Neural crest cell (in vitro differentiated cells): ENCODE measurements around the gene TPPP2. TPM values are rescaled to one million over a fixed set of nuclear protein-coding genes. Genes with fewer than 3 reads are reported as not detected.
"Not testable (repeated sequence)": the region's sequence is repeated elsewhere in the genome, so short reads cannot be mapped to it uniquely, and the experiment has no call there.

Source experiments
- DNase-seq: peaks from one replicate; pipeline ENCODE4 v3.0.0; 2021; ENCODE audit warnings: low read depth, mixed read lengths, low spot score
- H3K27ac Mint-ChIP-seq: one replicate; pipeline ENCODE4 v1.8.0; 2021; ENCODE audit warnings: mild to moderate bottlenecking, mixed read lengths; ENCODE audit not compliant: unreplicated experiment
- H3K27me3 Mint-ChIP-seq: 2 replicates; pipeline ENCODE4 v1.8.0; 2021; ENCODE audit warnings: low read depth, mild to moderate bottlenecking, mixed read lengths
- H3K36me3 Mint-ChIP-seq: 2 replicates; pipeline ENCODE4 v1.8.0; 2021; ENCODE audit warnings: low read depth, mild to moderate bottlenecking, mixed read lengths
- H3K4me1 Mint-ChIP-seq: 2 replicates; pipeline ENCODE4 v1.8.0; 2021; ENCODE audit warnings: mixed read lengths
- H3K4me3 Mint-ChIP-seq: one replicate; pipeline ENCODE4 v1.8.0; 2021; ENCODE audit warnings: mild to moderate bottlenecking, mixed read lengths
- H3K9me3 Mint-ChIP-seq: 2 replicates; pipeline ENCODE4 v1.8.0; 2021; ENCODE audit warnings: mixed read lengths
- CTCF ChIP-seq: fragments of 200-600 bp; sonication (generic); conservative IDR thresholded peaks from 2 replicates; pipeline ENCODE4 v1.5.0; 2021; ENCODE audit warnings: antibody characterized with exemption, mild to moderate bottlenecking
- total RNA-seq: library from RNA; stranded (reverse); gene quantifications from 2 replicates; pipeline ENCODE4 v1.2.1, GENCODE V29; 2021

TPPP2 gene
- total RNA-seq, 1 donor from 2014 or later: not detected

GRCh38 chr14:21040370-21040925, 10.4 kb downstream of the TPPP2 start:
- TF ChIP-seq CTCF: no peak
- DNase-seq: no peak
- Mint-ChIP-seq H3K9me3 (no peaks in the 10 kb centered on the region), H3K4me1 (peaks cover 7% of the 10 kb centered on the region), H3K27me3 (peaks cover 29% of the 10 kb centered on the region), H3K27ac (no peak overlapping the region), H3K4me3 (no peak overlapping the region), H3K36me3 (no peaks in the 10 kb centered on the region)

- not testable (repeated sequence) for H3K27ac Mint-ChIP-seq, H3K9me3 Mint-ChIP-seq, DNase-seq, H3K4me3 Mint-ChIP-seq, H3K4me1 Mint-ChIP-seq, H3K36me3 Mint-ChIP-seq
- peaks cover 32% of the 10 kb centered on the region for H3K27me3 Mint-ChIP-seq
Observed at GRCh38 chr14:21040941-21041340, 10.9 kb downstream of the TPPP2 start.

GRCh38 chr14:21041676-21042433, 11.8 kb downstream of the TPPP2 start, which contains the start of gene RNASE7:
TSS of gene RNASE7 (plus strand) at chr14:21042362. CDS start at chr14:21042993, 631 bp downstream.
- Mint-ChIP-seq H3K4me1 (peaks cover 7% of the 10 kb centered on the region), H3K36me3 (no peaks in the 10 kb centered on the region), H3K4me3 (no peak within 1 kb of the TSS), H3K9me3 (no peaks in the 10 kb centered on the region), H3K27ac (peak within 1 kb of the TSS; percentile 83), H3K27me3 (peaks cover 32% of the 10 kb centered on the region)
- DNase-seq: no peak
- TF ChIP-seq CTCF: no peak

- no peaks in the 10 kb centered on the region for H3K36me3 Mint-ChIP-seq
- no peaks in the 10 kb centered on the region for H3K9me3 Mint-ChIP-seq
- H3K4me1 Mint-ChIP-seq: peaks cover 7% of the 10 kb centered on the region
- H3K27ac Mint-ChIP-seq: no peak overlapping the region
- DNase-seq: no peak
- H3K4me3 Mint-ChIP-seq: no peak overlapping the region
- peaks cover 32% of the 10 kb centered on the region for H3K27me3 Mint-ChIP-seq
- no peak for TF ChIP-seq CTCF
Observed at GRCh38 chr14:21042918-21043317, 12.9 kb downstream of the TPPP2 start.

GRCh38 chr14:21043387-21043973, 13.5 kb downstream of the TPPP2 start:
- peaks cover 7% of the 10 kb centered on the region for H3K4me1 Mint-ChIP-seq
- H3K4me3 Mint-ChIP-seq: no peak overlapping the region
- no peak for TF ChIP-seq CTCF
- H3K36me3 Mint-ChIP-seq: no peaks in the 10 kb centered on the region
- DNase-seq: no peak
- H3K9me3 Mint-ChIP-seq: no peaks in the 10 kb centered on the region
- H3K27me3 Mint-ChIP-seq: peaks cover 32% of the 10 kb centered on the region
- H3K27ac Mint-ChIP-seq: no peak overlapping the region
